K562 (cell line): ENCODE measurements around the gene POU2AF2.
"Not testable (repeated sequence)": the region's sequence is repeated elsewhere in the genome, so short reads cannot be mapped to it uniquely, and the experiment has no call there.

Experiments
- MTA1 ChIP-seq: fragments of 450-650 bp; IDR thresholded peaks from 2 replicates; pipeline ENCODE4 v1.6.1; 2017; ENCODE audit warnings: borderline replicate concordance
- POLR2AphosphoS5 ChIP-seq: IDR thresholded peaks from 2 replicates; pipeline ENCODE4 v1.6.1; 2011; ENCODE audit warnings: mild to moderate bottlenecking, low read depth, low read length, moderate library complexity; ENCODE audit not compliant: control insufficient read depth, insufficient read depth
- TCF7L2 ChIP-seq: fragments of 150-350 bp; IDR thresholded peaks from 2 replicates; pipeline ENCODE4 v1.6.1; 2016; ENCODE audit warnings: low read depth, mild to moderate bottlenecking, low read length, moderate library complexity
- ZNF551 ChIP-seq: fragments of 250-450 bp; sonication (Bioruptor Pico); IDR thresholded peaks from 2 replicates; pipeline ENCODE4 v1.5.0; 2021; ENCODE audit warnings: mild to moderate bottlenecking, moderate library complexity
- TF ChIP-seq, protein P1 (sequence below), 2 experiments: fragments of 450-650 bp in 1 of 2; IDR thresholded peaks; 2 replicates each; pipeline ENCODE4 v1.6.1; 2011 to 2017; ENCODE audit warnings: low read depth in 2 of 2, antibody characterized with exemption in 1 of 2, borderline replicate concordance in 1 of 2, low read length in 1 of 2, mild to moderate bottlenecking in 1 of 2, mixed read lengths in 1 of 2; ENCODE audit not compliant: control insufficient read depth in 1 of 2

GRCh38 chr11:111222821-111223455 lies 22.6 kb upstream of the POU2AF2 start:
- not testable (repeated sequence) for TF ChIP-seq ZNF551 (CRISPR knock-in tag); POLR2AphosphoS5; TCF7L2; MTA1
- TF ChIP-seq, protein P1, sequence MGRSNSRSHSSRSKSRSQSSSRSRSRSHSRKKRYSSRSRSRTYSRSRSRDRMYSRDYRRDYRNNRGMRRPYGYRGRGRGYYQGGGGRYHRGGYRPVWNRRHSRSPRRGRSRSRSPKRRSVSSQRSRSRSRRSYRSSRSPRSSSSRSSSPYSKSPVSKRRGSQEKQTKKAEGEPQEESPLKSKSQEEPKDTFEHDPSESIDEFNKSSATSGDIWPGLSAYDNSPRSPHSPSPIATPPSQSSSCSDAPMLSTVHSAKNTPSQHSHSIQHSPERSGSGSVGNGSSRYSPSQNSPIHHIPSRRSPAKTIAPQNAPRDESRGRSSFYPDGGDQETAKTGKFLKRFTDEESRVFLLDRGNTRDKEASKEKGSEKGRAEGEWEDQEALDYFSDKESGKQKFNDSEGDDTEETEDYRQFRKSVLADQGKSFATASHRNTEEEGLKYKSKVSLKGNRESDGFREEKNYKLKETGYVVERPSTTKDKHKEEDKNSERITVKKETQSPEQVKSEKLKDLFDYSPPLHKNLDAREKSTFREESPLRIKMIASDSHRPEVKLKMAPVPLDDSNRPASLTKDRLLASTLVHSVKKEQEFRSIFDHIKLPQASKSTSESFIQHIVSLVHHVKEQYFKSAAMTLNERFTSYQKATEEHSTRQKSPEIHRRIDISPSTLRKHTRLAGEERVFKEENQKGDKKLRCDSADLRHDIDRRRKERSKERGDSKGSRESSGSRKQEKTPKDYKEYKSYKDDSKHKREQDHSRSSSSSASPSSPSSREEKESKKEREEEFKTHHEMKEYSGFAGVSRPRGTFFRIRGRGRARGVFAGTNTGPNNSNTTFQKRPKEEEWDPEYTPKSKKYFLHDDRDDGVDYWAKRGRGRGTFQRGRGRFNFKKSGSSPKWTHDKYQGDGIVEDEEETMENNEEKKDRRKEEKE (IDR thresholded peaks at IDR 0.05; ENCODE audit: borderline replicate concordance in 1 of 2, control insufficient read depth in 1 of 2, low read depth in 2 of 2, low read length in 1 of 2), result not testable (repeated sequence)
